DMS79 (cell line): Measurements from ENCODE around the gene REXO1.

Source experiments
- DNase-seq: peaks from one replicate; lab custom pipeline; 2025; lab: John Stamatoyannopoulos, UW

Gene REXO1

DNA sequence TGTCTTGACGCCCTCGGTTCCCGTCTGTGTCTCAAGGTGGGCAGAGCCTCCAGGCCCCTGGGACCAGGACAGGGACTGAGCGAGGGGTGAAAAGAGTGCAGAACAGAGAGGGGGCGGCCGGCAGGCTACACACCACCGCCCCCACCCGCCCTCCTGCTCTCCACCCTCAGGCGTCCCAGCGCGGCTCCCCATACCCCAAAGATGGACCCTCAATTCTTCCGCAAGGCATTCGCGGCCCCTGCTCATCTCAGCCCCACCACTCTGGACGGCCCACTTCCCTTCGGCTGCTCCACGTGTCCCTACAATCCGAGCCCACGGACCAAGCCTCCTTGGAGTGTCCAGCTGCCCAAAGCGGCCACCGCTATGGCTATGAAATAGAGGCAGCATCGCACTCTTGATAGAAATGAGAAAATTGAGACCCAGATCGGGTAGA is 13.3 kb upstream of the REXO1 start:
- no peak for DNase-seq

DNA sequence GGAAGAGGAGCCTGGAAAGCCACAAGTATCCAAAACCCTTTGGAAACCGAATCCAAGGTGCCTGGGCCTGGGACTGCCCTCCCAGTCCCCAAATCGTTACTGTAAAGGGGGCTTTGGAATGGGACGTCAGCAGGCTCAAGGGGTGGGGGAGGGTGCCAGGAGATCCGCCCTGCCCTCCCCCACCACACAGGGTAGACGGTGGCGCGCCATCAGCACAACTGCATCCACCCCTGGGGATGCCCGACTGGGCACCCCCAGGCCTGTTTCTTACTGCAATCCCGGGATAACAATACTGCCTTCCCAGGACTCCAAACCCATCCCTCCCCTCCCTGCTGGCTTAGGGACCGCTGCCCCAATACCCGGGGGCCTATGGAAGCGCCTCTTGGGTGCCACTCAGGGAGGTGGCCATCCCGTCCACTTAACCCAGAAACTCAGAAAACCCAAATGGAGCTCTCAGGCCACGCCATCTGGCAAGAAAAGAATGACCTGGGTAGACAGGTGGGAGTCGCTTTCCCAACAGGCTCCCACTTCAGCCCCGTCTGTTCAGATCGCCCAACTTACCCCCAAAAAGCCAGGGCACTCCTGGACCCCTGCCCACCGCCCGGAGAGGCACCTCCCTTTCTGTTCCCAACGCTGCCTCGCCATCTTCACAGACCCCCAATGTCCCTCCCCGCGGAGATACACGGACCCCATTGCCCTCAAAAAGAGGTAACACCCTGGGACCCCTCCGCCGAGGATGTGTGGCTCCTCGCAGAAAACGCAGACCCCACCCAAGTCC is 12.7 kb upstream of the REXO1 start:
- no peak for DNase-seq

DNA sequence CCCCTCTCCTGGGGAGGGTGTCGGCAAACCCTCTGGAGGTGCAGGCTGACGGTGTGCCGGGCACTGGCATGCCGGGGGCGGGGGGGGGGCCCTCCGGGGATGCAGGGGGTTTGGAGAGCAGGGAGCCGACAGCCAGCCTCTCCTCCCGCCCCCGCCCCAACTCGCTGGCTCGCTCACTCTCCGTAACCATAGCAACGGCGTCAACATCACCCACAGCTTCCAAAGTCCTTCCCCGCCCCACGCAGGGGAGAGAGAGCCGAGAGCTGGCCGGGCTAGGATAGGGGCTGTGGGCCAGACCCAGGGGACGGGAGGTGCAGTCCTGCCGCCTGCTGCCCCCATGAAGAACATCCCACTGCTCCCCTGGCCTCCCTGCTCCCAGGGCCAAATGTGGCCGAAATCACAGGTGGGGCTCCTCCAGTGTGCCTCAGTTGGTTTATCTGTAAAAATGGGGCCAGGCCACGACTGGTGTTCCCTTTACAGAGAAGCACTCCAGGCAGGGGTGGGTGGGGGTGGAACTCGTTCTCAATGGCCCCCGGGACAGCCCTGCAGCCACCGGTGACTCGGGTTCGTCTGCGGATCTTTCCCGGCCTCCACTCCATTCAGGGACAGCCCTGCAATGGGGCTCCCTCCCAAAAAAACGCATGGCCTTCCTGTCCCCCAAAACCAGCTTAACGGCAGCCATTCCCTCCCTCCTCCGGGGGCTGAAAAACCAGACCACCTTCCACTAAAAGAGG is 11.9 kb upstream of the REXO1 start:
- no peak for DNase-seq

DNA sequence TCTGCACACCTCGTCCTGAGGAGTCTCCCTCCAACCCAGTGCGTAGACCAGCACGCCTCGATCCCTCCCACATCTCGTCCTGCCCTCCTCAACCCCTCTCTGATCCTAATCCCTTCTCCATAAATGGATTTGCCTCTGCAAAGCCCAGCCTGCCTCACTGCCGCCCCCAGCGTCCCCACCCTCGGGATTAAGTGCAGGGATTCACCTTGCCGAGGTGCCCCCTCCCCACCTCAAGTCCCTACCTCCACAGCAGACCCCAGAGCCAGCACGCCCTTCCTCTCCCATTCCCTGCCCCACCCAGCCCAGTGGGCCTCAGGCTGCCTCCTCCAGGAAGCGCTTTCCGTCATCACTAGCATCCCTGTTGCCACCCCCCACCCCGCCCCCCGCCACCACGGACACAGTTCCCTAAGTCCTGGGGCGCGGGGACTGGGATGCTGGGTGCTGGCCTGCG is 11.1 kb upstream of the REXO1 start:
- DNase-seq = no peak

DNA sequence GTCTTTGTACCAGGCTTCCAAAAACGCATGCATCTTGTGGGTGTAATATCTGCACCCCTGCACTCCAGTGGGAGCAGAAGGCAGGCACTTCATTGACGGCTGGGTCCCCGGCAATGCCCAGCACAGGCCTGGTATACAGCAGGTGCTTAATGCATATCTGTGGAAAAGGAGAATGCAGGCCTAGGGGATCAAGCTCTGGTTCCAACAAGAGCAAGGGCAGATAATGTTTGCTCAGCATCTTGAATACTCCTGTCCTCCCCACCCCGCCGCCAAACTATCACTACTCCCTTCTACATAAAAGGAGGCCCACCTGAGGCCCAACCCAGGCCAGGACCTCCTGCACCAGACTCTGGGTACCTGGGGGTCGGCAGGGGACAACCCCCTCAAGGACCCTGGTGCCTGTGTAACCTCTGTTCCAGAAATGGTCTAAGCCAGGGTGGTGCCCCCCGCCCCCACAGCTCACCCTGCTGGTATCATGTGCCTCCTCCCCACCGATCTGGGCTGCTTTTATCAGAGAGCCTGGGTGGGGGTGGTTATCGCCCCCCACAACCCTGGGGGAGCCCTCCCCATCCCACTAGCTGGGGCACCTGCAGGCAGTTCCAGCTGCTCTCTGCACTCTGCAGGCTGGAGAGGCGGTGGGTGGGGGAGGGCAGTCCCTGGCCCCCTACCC is 10.3 kb upstream of the REXO1 start:
- no peak for DNase-seq

DNA sequence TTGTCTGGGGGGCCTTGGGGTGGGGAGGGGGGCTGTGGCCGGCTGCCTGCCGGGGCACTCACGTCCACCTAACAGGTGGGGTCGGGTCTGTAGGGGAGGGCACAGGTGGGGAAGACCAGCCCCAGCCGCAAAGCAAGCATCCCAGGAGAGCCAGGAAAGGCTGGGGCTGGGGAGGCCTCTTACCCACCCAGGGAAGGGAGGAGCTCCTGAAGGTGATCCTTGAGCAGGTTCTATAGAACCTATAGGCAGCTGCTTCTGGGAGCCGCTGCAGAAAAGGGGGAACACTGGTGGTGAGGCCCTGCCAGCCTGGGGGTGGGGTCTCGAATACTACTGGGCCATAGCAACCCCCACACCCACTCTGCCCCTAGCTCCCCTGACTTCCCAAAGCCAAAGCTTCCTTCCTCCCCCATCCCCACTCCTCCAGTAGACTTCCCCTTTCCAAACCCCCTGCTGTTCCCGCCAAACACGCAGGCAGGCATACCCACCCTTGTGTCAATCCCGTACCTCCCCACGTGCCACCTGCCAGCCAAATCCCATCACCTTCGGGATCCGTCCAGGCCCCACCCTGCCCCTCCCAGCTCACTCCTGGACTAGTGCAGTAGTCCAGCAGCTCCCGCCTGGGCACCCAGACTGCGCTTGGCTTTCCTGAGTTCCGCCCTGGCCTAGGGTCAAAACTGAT is 9.5 kb upstream of the REXO1 start:
- DNase-seq = no peak

DNA sequence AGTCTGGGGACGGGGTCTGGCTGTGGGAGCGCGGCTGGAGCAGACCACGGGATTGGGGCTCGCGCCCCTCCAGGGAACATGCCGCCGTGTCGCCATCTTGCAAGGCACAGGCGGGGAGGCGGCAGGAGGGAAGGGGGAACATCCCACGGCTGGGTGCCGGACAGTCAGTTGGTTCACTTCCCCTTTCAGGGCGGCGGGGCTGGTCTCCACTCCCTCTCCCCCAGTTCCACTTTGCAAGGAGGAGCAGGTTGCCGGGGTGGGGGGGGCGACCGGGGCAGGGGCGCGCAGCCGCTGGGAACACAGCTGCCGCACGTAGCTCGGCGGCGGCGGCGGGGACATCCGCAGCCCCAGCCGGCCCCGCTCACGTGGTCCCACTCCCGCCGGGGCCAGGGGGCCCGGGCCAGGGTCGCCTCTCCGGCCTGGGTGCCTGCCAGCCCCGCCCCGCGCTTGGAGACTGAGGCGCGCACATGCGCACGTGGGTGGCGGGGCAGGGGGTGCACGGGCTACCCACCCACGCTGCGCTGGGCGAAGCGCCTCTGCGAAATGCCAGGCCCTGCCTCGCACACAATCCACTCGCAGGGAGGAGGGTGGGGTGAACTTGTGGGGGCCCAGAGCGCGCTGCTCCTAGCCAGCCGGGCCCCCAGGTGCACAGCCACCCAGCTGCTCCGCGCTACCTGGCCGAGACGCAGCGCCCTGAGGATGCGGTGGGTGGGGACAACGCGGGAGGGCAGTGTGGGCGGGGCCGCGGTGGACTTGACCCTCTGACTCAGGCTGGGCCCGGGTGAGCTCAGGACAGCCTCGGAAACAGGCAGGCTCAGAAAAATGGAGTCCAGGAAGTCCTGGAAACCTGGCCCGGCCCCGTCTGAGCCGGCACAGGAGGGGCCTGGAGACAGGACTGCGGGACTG is 8.7 kb upstream of the REXO1 start:
- DNase-seq = peak; percentile 26

DNA sequence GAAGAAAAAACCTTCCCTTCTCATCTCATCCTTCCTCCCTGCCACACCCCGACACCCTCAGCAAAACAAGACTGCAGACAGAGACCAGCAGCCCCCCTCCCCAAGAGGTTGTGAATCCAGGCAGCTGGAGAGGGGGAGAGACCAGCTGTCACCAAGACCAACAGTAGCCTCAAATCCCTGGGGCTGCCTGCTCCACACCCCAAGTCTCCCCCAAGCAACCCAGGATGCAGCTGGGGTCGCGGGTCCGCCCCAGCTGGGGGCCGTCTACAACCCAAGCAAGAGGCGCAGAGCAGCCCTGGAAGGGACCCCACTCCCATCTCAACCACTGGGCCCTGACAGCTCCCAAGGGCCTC is 8.0 kb upstream of the REXO1 start:
- DNase-seq = no peak

DNA sequence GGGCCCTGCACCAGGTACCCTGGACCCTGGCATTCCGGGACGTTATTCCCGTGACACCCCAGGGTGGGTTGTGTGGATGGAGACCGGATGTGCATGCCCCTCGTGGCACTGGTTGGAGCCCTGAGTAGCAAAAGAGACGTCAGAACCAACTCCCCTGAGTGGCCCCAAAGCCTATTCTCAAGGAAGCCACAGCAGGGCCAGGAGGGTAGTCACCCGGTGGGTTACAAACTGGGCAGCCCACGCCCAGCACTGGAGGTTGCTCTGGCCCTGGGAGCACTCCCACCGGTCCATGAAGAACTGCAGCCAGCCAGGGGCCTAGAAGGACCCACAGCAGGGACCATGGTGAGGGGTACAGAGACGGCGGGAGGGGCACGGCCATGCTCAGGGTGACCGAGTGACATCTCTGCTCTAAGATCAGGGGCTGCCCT is 7.6 kb upstream of the REXO1 start:
- DNase-seq = no peak

DNA sequence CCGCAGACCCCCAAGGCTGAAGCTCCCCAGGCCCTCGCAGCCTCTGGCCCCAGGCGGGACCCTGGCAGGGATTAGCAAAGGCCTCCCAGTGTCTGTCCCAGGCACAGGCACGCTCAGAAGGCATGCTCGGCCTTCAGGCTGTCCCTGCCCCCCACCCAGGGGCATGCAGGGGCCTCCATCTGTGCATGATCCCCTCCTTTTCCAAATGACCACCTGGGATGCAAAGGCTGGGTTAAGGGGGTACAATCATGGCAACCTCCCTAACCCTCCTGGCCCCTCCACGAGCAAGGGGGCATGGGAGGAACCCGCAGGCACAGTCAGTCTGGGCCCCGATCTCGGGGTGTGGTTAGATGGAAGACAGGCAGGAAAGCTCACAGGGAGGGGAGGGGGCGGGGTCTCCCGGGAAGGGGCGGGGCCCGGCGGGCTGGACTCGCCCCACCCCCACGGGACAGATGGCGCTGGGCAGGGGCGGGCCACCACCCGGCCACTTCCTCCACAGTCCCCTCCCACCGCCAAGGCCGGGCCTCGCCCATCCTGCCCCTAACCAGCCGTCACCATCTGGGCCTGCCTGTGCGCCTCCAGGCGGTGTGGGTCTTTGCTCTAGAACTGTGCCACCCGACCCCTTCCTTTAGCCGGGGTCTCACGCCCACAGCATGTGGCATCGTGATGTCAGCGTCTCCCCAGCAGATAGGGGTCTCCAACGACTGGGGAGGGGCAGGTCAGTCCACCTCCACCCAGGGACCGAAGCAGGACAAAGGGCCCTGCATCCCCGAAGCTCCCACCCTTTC is 7.0 kb upstream of the REXO1 start:
- no peak for DNase-seq

DNA sequence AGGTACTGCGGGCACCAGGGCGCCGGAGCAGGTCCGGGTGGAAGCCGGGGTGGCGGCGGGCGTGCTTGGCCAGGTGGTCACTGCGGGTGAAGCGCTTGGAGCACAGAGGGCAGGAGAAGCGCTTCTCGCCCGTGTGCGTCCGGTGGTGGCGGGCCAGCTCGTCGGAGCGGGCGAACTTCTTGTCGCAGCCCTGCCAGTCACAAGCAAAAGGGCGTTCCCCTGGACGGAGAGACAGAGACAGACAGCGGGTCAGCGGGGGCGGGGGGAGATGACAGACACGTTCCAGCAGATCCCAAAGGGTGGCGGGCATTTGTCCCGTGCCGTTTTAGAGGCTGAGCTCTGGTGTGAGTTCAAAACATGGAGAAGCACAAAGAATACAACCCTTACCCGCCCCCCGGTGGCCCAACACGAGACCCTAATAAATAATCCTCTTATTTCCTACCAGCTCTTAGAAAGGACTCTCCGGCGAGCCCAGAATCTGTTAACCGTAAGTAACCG is 6.3 kb upstream of the REXO1 start:
- no peak for DNase-seq

DNA sequence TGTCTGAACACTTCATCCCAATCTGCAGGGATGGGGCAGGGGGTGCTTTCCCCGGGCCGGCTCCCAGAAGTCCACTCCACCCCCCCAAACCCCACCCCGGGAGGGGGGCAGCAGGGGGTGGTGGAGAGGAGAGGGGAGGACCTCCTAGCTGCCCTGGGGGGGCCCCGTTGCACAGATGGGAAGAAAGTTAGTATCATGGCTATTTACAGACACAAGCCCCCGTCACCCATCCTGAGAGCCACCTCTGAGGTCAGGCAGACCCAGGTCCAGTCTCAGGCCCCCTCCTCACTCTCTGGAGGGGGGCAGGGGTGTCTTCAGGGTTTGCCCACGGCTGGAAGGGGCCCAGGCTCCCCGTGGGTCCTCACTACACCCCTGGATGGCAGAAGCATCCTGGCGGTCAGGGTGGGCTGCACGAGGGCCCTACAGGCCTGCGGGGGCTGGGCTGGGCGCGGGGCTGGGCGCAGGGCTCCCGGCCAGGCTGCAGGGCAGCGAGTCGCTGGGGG is 5.8 kb upstream of the REXO1 start:
- DNase-seq = no peak

DNA sequence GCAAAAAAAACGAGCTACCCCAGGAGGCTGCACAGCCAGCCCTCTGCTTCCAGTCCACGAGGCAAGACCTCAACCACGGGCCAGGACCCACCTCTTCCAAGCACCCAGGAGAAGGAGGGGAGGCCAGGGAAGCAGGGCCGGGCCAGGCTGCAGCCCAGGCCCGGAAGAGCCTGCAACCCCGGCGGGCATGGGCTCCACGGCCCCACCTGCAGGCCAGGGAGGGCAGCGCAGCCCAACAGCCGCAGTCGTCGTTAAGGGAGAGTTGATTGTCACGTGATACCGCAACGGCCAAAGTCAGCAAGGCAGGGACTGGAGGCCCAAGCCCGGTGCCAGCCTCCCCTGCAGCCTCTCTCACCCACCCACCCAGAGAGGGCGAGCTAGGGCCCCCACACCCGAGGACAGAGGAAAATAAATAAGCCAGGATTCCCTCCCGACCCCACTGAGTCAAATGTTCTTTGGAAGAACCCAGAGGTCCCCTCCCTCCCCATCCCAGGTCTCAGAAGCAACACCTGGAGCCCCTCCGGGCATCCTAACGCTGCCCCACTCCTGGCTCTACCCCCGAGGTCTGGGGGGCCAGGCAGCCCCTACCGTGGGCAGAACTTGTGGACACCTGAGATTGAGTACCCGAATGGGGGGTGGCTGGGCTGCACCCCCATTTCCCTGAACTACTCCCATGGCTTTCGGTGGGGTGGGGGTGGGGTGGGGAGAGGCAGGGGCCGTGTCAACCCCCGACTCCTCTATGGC is 5.2 kb upstream of the REXO1 start:
- peak; percentile 51 for DNase-seq

DNA sequence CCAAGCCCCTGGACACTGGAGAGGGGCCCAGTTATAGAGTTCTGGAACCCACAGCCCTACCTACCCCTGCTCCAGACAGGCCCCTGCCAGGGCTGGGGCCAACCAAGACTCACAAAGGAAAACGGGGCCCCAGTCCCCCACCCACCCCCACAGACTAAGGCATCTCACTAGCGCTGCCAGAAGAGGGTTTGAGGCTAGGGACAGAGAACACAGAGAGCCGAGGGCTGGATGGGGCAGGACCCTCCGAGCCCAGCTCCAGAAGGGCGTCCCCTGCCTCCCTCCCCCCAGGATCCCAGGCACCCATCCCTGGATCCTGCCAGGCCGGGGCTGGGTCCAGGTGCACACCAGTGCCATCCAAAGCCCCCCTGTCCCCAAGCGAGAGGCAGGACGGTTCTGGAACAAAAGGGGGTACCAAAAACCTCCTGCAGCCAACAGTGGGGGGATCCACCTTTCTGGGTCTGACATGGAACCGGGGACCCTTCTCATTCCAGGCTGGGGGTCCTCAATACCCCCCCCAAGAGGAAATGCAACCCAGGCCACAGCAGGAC is 4.4 kb upstream of the REXO1 start:
- no peak for DNase-seq

DNA sequence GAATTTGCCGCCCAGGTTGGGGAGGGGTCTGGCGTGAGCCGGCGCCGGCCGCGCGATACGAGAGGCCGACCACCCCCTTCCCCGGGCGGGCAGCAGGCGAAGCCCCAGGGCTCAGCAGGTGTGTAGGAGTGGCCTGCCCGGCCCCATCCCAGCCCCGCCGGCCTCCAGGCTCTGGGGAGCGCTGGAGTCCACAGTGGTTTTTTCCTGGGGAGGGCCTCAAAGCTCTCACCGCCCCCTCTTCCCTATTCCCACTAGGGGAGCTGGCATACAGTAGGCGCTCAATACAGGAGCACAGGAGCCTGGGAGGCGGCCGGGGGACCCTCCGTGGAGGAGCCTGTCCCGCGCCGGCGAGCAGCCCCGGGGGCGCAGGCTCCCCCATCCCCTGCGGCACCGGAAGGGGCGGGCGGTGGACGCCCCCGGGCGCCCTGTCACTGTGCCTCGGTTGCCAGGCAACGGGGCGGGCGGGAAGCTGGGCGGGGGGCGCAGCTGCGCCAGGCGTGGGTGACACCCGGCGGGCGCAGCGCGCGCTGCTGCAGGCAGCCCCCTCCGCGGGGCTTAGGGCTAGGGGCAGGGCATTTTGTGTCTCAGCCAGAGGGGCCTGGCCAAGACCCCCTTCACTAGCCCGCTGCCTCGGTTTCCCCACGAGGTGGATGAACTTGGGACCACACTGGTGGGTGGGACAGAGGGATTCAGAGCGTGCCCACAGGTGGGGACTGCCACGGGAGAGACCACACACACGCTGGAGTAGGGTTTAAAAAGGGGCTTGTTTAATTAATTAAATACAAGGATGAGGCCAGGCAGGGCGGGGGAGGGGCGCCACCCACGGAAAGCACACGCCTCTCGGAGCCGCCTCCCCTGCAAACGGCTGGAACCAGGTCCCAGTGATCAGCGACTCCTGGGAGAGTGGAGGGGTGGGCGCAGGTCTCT is 3.6 kb upstream of the REXO1 start:
- no peak for DNase-seq

DNA sequence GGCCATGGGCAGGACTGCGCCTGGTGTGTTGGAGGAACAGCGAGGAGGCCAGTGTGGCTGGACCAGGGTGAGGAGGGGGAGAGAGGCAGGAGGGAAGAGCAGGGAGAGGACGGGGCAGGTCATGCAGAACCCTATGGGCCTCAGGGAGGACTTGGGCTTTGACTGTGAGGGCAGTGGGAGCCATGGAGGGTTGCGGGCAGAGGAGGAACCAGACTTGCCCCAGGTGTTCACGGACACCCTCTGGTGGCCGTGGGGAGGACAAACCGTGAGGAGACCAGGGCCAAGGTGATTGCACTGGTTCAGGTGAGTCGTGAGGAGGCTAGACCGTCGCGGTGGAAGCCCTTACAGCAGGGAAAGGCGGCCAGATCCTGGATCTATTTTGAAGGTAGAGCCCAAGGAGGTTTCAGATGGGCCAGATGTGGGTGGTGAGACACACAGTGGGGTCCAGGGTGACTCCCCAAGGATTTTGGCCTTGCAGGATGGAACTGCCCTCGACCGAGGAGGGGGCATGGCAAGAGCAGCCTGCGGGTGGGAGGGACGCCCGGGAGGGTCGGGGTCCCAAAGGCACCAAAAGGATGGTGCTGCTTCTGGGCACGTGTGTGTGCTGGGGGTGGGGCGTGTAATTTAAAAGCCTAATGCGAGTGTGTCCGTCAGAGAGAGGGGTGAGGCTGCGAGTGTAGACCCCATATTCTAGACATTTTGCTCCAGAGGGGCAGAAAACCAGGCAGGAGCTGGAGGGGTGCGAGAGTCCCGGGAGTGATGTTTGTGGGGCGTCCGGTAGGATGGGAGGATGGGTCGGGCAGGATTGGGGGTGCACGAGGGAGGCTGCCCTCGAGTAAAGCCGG is 2.7 kb upstream of the REXO1 start:
- no peak for DNase-seq

DNA sequence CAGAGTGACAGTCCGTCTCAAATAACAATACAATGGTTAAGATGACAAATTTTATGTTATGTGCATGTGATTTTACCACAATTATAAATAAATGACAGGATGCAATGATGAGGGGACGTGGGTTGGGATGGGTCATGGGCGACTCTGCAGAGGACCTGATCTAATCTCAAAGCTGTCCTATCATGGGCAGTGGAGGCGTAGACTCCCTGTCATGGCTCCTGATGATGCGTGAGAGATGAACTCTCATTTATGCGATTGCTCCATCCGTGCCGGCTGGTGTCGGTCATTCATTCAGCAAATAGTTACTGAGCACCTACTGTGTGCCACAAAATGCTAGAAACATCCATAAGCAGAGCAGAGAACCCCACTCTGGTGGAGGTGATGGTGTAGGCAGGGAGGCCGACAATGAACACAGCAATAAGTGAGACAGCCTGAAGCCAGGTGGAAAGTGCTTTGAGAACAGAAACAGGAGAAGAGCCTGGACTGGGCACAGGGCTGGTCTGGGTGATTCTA is 1.7 kb upstream of the REXO1 start:
- DNase-seq = no peak
